ENCODE measurements around the gene SUCLG1.
"Not testable (repeated sequence)": the region's sequence is repeated elsewhere in the genome, so short reads cannot be mapped to it uniquely, and the experiment has no call there.

The SUCLG1 gene

GRCh38 chr2:84474176-84474575 is 15.1 kb upstream of the SUCLG1 start:
- no peak for DNase-seq
- Mint-ChIP-seq H3K4me1 (no peaks in the 10 kb centered on the region), H3K4me3 (no peak overlapping the region), H3K27me3 (ENCODE audit: low read depth, poor library complexity) (peaks cover 8% of the 10 kb centered on the region), H3K9me3 (peaks cover 70% of the 10 kb centered on the region), H3K27ac (no peak overlapping the region), H3K36me3 (ENCODE audit: low read depth) (peaks cover 23% of the 10 kb centered on the region)
- no peak for TF ChIP-seq CTCF (IDR thresholded peaks at IDR 0.05)

- DNase-seq: no peak
- peaks cover 74% of the 10 kb centered on the region for H3K9me3 Mint-ChIP-seq
- TF ChIP-seq CTCF (IDR thresholded peaks at IDR 0.05): no peak
- peaks cover 27% of the 10 kb centered on the region for H3K36me3 Mint-ChIP-seq (ENCODE audit: low read depth)
- no peaks in the 10 kb centered on the region for H3K4me1 Mint-ChIP-seq
- peaks cover 8% of the 10 kb centered on the region for H3K27me3 Mint-ChIP-seq (ENCODE audit: low read depth, poor library complexity)
- H3K4me3 Mint-ChIP-seq: no peak overlapping the region
- no peak overlapping the region for H3K27ac Mint-ChIP-seq
Measured at GRCh38 chr2:84472856-84473565, 13.9 kb upstream of the SUCLG1 start.

- DNase-seq; H3K27me3 Mint-ChIP-seq (ENCODE audit: low read depth, poor library complexity); H3K27ac Mint-ChIP-seq; H3K4me3 Mint-ChIP-seq; H3K4me1 Mint-ChIP-seq: not testable (repeated sequence)
- Mint-ChIP-seq H3K9me3 (peaks cover 69% of the 10 kb centered on the region), H3K36me3 (ENCODE audit: low read depth) (peaks cover 27% of the 10 kb centered on the region)
Measured at GRCh38 chr2:84472423-84472822, 13.3 kb upstream of the SUCLG1 start.

GRCh38 chr2:84467389-84467788 is 8.3 kb upstream of the SUCLG1 start:
- Mint-ChIP-seq H3K27me3 (ENCODE audit: low read depth, poor library complexity) (peaks cover 8% of the 10 kb centered on the region), H3K9me3 (peaks cover 53% of the 10 kb centered on the region), H3K4me3 (no peak overlapping the region), H3K27ac (no peak overlapping the region), H3K4me1 (peaks cover 7% of the 10 kb centered on the region), H3K36me3 (ENCODE audit: low read depth) (peaks cover 20% of the 10 kb centered on the region)
- TF ChIP-seq CTCF (IDR thresholded peaks at IDR 0.05): no peak
- DNase-seq: no peak

GRCh38 chr2:84461310-84461709 is 2.2 kb upstream of the SUCLG1 start:
- no peak for TF ChIP-seq CTCF (IDR thresholded peaks at IDR 0.05)
- Mint-ChIP-seq H3K9me3 (peaks cover 4% of the 10 kb centered on the region), H3K27ac (no peak overlapping the region), H3K36me3 (ENCODE audit: low read depth) (no peaks in the 10 kb centered on the region), H3K27me3 (ENCODE audit: low read depth, poor library complexity) (no peaks in the 10 kb centered on the region), H3K4me1 (peaks cover 40% of the 10 kb centered on the region), H3K4me3 (peak overlapping the region; percentile 22)
- no peak for DNase-seq

- no peak overlapping the region for H3K4me3 Mint-ChIP-seq
- no peak for TF ChIP-seq CTCF (IDR thresholded peaks at IDR 0.05)
- peaks cover 4% of the 10 kb centered on the region for H3K9me3 Mint-ChIP-seq
- H3K27ac Mint-ChIP-seq: no peak overlapping the region
- no peaks in the 10 kb centered on the region for H3K36me3 Mint-ChIP-seq (ENCODE audit: low read depth)
- no peak for DNase-seq
- no peaks in the 10 kb centered on the region for H3K27me3 Mint-ChIP-seq (ENCODE audit: low read depth, poor library complexity)
- peaks cover 40% of the 10 kb centered on the region for H3K4me1 Mint-ChIP-seq
Measured at GRCh38 chr2:84460670-84461069, 1.6 kb upstream of the SUCLG1 start.
